ENCODE data around the gene C18orf63.

DNA sequence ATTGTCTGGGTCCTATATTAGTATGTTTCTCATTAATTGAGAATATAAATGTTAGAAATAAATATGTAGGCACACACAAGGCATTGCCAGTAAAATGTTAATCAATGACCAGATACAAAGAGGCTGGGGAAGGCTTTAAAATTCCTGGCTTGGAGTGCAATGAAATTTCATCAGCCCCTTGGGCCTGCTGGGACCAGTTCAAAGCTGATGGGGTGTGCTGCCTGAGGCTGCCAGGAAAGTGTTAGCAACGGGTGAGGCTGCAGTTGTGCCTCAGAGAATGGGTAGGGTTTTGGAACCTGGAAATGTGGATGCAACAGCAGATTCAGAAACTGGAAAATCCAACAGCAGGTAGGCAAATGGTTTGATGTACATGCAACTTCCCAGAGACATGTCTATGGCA is 72.6 kb downstream of the C18orf63 start:
- TF ChIP-seq YY1 (IDR thresholded peaks at IDR 0.05; ENCODE audit: extremely low read depth, insufficient replicate concordance, low read depth, low read length) = no peak
- no peak for TF ChIP-seq POLR2A (IDR thresholded peaks at IDR 0.05; ENCODE audit: borderline replicate concordance, extremely low read depth, insufficient read depth, insufficient read length)
- TF ChIP-seq, protein P1, sequence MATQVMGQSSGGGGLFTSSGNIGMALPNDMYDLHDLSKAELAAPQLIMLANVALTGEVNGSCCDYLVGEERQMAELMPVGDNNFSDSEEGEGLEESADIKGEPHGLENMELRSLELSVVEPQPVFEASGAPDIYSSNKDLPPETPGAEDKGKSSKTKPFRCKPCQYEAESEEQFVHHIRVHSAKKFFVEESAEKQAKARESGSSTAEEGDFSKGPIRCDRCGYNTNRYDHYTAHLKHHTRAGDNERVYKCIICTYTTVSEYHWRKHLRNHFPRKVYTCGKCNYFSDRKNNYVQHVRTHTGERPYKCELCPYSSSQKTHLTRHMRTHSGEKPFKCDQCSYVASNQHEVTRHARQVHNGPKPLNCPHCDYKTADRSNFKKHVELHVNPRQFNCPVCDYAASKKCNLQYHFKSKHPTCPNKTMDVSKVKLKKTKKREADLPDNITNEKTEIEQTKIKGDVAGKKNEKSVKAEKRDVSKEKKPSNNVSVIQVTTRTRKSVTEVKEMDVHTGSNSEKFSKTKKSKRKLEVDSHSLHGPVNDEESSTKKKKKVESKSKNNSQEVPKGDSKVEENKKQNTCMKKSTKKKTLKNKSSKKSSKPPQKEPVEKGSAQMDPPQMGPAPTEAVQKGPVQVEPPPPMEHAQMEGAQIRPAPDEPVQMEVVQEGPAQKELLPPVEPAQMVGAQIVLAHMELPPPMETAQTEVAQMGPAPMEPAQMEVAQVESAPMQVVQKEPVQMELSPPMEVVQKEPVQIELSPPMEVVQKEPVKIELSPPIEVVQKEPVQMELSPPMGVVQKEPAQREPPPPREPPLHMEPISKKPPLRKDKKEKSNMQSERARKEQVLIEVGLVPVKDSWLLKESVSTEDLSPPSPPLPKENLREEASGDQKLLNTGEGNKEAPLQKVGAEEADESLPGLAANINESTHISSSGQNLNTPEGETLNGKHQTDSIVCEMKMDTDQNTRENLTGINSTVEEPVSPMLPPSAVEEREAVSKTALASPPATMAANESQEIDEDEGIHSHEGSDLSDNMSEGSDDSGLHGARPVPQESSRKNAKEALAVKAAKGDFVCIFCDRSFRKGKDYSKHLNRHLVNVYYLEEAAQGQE (IDR thresholded peaks at IDR 0.05; ENCODE audit: low read depth) = no peak
- TF ChIP-seq, protein P2, sequence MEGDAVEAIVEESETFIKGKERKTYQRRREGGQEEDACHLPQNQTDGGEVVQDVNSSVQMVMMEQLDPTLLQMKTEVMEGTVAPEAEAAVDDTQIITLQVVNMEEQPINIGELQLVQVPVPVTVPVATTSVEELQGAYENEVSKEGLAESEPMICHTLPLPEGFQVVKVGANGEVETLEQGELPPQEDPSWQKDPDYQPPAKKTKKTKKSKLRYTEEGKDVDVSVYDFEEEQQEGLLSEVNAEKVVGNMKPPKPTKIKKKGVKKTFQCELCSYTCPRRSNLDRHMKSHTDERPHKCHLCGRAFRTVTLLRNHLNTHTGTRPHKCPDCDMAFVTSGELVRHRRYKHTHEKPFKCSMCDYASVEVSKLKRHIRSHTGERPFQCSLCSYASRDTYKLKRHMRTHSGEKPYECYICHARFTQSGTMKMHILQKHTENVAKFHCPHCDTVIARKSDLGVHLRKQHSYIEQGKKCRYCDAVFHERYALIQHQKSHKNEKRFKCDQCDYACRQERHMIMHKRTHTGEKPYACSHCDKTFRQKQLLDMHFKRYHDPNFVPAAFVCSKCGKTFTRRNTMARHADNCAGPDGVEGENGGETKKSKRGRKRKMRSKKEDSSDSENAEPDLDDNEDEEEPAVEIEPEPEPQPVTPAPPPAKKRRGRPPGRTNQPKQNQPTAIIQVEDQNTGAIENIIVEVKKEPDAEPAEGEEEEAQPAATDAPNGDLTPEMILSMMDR (IDR thresholded peaks at IDR 0.05 in 2 of 3, conservative IDR thresholded peaks at IDR 0.05 in 1 of 3; ENCODE audit: borderline replicate concordance in 1 of 3, insufficient read depth in 1 of 3, low read depth in 2 of 3, low read length in 2 of 3) = no peak
- no peak for TF ChIP-seq POLR2AphosphoS5 (IDR thresholded peaks at IDR 0.05; ENCODE audit: low read depth, low read length)
- no peak for TF ChIP-seq SRF (IDR thresholded peaks at IDR 0.05; ENCODE audit: low read depth)
- no peak for TF ChIP-seq EZH2 (IDR thresholded peaks at IDR 0.05)
- no peak for TF ChIP-seq CBX3 (IDR thresholded peaks at IDR 0.05; ENCODE audit: low read depth)
- TF ChIP-seq TCF7L2 (IDR thresholded peaks at IDR 0.05; ENCODE audit: borderline replicate concordance, extremely low read depth, insufficient read depth, insufficient read length) = no peak
- TF ChIP-seq, protein P3, sequence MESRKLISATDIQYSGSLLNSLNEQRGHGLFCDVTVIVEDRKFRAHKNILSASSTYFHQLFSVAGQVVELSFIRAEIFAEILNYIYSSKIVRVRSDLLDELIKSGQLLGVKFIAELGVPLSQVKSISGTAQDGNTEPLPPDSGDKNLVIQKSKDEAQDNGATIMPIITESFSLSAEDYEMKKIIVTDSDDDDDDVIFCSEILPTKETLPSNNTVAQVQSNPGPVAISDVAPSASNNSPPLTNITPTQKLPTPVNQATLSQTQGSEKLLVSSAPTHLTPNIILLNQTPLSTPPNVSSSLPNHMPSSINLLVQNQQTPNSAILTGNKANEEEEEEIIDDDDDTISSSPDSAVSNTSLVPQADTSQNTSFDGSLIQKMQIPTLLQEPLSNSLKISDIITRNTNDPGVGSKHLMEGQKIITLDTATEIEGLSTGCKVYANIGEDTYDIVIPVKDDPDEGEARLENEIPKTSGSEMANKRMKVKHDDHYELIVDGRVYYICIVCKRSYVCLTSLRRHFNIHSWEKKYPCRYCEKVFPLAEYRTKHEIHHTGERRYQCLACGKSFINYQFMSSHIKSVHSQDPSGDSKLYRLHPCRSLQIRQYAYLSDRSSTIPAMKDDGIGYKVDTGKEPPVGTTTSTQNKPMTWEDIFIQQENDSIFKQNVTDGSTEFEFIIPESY (IDR thresholded peaks at IDR 0.05; ENCODE audit: extremely low read depth, insufficient replicate concordance, low read length) = no peak
- no peak for TF ChIP-seq FOSL1 (IDR thresholded peaks at IDR 0.05; ENCODE audit: low read depth)
- TF ChIP-seq EGR1 (IDR thresholded peaks at IDR 0.05; ENCODE audit: low read depth) = no peak

Data from HCT116 (cell line).